ENCODE results near the gene RHOXF2B. TPM values are rescaled to one million over a fixed set of nuclear protein-coding genes. Genes with fewer than 3 reads are reported as not detected.

RHOXF2B gene
- polyA plus RNA-seq: 0.36 TPM in 1 of 2 replicates, not detected in the other

DNA sequence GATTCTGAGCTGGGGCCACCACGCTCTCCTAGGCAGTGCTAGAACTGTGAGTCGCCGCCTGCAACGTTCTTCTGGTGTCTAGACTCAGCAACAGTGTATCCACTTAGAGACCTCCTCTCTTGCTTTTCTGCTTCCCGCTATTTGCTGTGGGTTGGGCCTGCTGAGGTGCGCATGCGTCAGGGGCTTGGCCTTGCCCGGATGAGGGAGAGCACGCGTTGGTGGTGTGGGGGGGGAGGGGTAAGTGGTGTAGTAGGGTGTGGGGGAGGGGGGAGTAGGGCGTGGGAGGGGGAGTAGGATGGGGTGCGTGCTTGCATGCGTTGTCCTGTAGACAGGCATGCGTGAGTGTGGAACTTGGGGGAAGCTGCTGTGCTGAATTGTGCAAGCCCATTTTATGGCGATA lies at the start of gene RHOXF2B:
TSS of gene RHOXF2B (minus strand) at position 101 of the 400 bp plus-strand sequence. CDS start 138 bp downstream, outside the sequence.

DNA sequence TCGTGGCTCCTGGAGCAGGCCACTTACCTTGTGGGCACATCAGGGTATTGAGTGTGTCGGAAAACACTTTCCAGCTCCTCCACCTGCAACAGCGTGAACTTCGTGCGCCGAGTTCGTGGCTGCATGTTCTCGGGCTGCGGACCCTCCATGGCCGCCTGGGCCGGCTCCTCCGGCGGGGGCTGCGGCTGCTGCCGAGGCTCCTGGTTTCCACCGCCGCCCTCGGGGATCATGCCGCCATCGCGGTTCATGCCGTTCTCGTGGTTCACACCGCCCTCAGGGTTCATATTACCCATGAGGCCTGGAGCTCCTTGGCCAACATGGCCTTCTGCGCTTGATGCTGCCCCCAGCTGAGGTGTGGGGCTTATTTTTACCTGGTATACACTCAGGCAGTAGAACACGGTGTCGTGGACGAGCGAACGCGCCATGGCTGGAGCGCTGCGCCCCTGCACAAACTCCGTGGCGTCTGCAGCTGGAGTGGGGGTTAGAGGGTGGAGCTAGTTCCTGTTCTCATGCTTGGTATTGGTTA lies 38.0 kb upstream of the RHOXF2B start, which contains the start of gene RHOXF1:
TSS of gene RHOXF1 (minus strand) at position 476 of the 526 bp plus-strand sequence. CDS start at position 425, 51 bp downstream.

Other genes starting within 250 kb of the RHOXF2B start
- gene UPF3B, start 224.7 kb downstream of the RHOXF2B start, polyA plus RNA-seq: 22.8 and 32.9 TPM in 2 replicates
- 19.0 and 20.1 TPM in 2 replicates for gene RNF113A, start 206.0 kb downstream of the RHOXF2B start, polyA plus RNA-seq
- gene NDUFA1, start 205.9 kb downstream of the RHOXF2B start, polyA plus RNA-seq: 1,373 and 1,722 TPM in 2 replicates
- gene AKAP14, start 181.8 kb downstream of the RHOXF2B start, polyA plus RNA-seq: 0.51 and 4.3 TPM in 2 replicates
- 2.4 and 4.7 TPM in 2 replicates for gene NKAP, start 133.9 kb downstream of the RHOXF2B start, polyA plus RNA-seq
- gene RHOXF1, start 38.2 kb upstream of the RHOXF2B start, polyA plus RNA-seq: 1.8 TPM in 1 of 2 replicates, not detected in the other
- gene RHOXF2, start 80.9 kb upstream of the RHOXF2B start, polyA plus RNA-seq: 0.97 TPM in 1 of 2 replicates, not detected in the other
- gene ZBTB33, start 173.1 kb upstream of the RHOXF2B start, polyA plus RNA-seq: 10.4 and 13.4 TPM in 2 replicates
- 142 and 168 TPM in 2 replicates for gene TMEM255A, start 233.8 kb upstream of the RHOXF2B start, polyA plus RNA-seq